Limb (tissue), 2 donors: ENCODE measurements around the gene ZC3H12A.

Experiments
- DNase-seq, 2 donors: peaks; one replicate each; pipeline ENCODE4 v3.0.0-alpha.2; 2016; ENCODE audit errors: extremely low spot score in 2 of 2

Gene ZC3H12A

GRCh38 chr1:37453647-37454046, 20.7 kb upstream of the ZC3H12A start:
- DNase-seq: no peak

DNA sequence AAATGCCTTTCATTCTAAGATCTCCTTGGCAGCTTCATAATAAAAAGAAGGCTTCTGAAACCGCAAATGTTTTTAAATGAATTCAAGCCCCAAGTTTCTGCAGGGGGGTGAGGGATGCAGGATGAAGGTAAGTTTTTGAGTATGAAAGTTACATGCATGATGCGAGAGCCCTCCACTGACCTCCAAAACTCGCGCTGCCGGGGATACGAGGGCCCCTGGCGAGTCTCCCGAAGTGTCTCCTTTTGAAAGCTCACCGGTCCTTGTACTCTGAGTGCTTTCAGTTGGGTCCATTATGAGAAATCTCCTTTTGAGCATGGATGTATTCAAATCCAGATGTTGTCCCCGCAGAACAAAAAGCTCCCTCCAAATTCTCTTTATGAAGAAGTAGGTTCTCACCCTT, 18.9 kb upstream of the ZC3H12A start:
- DNase-seq: no peak

GRCh38 chr1:37456614-37457013, 17.8 kb upstream of the ZC3H12A start:
- DNase-seq: no peak

DNA sequence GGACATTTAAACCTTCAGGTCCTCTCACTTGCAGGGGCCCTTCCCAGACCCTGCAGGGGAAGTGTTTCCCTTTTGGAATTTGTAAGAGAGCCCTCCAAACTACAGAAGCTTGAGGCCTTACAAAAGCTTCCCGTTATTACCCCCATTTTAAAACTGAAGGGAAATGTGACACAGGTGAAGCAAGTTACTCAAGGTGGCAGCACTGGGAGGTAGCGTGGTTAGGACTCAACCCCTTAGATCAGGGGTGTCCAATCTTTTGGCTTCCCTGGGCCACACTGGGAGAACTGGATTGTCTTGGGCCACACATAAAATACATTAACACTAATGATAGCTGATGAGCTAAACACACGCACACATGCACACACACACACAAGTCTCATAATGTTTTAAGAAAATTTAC, 15.8 kb upstream of the ZC3H12A start:
- DNase-seq: no peak

DNA sequence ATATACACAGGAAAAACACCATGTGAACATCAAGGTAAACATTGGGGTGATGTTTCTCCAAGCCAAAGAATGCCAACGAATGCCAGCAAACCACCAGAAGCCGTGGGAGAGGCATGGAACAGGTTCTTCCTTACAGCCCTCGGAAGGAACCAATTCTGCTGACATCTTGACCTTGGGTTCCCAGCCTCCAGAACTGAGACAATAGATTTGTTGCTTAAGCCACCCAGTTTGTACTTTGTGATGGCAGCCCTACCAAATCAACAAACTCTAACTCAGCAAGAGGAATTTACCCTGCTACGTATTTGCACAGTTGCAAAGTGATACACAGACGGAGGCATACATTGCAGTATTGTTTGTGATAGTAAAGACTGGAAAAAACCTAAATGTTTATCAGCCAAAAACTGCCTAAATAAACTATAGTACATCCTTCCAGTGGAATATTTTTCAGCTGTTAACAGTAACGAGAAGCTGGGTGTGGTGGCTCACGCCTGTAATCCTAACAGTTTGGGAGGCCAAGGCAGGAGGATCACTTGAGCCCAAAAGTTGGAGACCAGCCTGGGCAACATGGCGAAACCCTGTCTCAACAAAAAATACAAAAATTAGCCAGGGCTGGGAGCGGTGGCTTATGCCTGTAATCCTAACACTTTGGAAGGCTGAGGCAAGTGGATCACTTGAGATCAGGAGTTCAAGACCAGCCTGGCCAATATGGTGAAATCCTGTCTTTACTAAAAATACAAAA, 12.5 kb upstream of the ZC3H12A start:
- DNase-seq: no peak

- no peak for DNase-seq
These were observed 9.9 kb upstream of the ZC3H12A start for GRCh38 chr1:37464443-37464842.

DNA sequence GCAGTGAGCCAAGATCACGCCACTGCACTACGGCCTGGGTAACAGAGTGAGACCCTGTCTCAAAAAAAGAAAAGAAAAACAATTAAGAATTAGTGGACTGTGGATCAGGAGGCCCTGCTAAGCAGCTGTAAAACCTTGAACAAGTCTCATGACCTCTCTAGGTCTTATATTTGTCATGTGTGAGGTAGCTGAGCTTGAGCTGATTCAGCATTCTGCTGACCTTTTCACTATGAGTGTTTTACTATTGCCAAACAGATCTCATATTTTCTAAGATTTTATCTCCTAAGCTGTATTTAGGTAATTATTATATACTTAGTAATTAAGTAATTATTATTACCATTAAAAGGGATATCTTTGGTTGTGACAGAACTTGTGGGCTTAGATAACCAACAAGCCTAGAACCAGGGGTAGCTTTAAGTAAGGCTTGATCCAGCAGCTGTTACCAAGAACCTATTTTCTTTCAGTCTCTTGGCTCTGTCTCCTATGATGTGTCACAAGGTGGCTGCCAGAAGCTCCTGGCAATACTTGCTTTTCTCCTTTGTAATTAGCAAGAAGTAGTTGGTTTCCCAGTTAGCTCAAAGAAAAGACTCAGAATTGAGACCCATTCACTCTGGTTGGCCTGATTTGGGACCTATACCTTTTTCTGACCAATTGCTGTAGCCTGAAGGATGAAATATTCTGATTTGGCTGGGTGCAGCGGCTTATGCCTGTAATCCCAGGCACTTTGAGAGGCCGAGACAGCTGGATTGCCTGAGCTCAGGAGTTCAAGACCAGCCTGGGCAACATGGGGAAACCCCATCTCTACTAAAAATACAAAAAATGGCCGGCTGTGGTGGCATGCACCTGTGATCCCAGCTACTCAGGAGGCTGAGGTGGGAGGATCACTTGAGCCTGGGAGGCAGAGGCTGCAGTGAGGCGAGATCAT, 8.5 kb upstream of the ZC3H12A start:
- DNase-seq: no peak

DNA sequence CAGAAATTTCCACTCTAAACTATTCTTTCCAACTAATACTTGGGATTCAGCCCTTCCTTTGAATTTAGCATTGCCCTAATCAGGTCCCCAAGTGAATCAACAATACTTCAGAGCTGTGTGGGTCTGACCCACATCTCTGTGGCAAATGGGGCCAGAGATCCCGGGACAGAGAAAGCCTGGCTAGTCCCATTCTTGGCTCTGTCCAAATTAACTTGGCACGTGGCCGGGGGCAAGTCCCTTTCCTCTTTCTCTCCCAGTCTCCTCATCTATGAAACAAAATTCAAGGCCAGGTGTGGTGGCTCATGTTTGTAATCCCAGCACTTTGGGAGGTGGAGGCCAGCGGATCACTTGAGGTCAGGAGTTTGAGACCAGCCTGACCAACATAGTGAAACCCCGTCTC, 6.3 kb upstream of the ZC3H12A start:
- no peak for DNase-seq

DNA sequence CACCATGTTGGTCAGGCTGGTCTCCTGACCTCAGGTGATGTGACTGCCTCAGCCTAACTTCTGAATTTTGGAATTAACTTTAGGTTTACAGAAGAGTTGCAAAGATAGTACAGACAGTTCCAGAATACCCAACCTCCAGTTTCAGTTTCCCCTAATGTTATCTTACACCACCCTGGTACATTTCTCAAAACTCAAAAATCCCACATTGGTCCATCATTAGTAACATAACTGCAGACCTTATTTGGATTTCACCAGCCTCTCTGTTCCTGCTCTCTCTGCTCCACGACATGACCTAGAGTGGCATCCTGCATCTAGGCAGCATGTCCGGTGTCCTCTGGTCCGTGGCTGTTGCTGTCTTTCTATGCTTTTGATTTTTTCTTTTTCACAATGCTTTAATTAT, 5.0 kb upstream of the ZC3H12A start:
- DNase-seq: no peak

GRCh38 chr1:37471345-37472231, 2.8 kb upstream of the ZC3H12A start:
- DNase-seq: no peak

DNA sequence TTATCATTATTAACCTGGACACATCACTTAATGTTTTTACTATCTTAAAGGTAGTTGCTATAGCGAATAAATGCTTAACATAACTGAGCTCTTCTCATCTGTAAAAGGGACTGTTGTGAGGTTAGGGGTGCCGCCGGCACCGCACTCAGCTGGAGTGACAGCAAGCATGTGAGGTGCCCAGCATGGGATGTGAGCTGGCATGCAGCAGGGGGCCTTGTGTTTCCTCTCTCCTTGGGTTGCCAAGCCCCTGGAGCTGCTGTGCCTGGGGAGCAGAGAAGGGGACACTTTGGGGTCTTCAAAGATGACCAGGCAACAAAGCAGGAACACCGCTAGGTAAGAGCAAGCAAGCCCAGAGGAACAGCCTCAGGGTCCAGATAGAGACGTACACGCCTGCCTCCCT, 2.1 kb upstream of the ZC3H12A start:
- no peak for DNase-seq

GRCh38 chr1:37472994-37473393, 1.4 kb upstream of the ZC3H12A start:
- no peak for DNase-seq

- DNase-seq: no peak
These were observed 842 bp upstream of the ZC3H12A start for GRCh38 chr1:37473431-37474045.

DNA sequence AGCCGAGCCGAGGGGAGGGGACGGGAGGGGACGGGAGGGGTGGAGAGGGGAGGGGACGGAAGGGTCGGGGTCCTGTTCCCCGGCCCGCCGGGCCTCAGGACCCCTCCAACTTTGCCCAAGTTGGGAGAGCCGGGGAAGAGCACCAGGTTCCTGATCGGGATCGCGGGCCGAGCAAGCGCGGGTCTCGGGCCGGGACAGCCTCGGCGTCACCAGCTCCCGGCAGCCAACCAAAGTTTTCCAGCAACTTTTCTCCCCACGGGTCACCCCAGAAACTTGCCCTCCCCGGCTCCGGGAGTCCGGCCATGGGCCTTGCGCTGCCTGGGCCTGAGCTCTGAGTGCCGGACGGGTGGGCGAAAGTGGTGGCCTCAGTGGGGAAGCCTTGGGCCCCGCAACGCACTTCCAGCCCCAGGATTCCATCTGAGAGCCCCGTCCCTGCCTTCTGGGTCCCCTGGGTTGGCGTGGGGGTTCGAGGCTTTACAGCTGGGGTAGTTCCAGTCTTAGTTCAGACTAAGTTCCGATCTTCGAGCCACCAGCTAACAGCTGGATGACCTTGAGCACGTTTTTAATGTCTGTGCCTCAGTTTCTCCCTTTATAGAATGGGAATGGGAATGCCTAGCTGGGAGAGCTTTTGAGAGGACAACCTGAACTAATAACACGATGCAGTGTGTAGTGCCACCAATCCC, 458 bp downstream of the ZC3H12A start:
- DNase-seq: no peak

DNA sequence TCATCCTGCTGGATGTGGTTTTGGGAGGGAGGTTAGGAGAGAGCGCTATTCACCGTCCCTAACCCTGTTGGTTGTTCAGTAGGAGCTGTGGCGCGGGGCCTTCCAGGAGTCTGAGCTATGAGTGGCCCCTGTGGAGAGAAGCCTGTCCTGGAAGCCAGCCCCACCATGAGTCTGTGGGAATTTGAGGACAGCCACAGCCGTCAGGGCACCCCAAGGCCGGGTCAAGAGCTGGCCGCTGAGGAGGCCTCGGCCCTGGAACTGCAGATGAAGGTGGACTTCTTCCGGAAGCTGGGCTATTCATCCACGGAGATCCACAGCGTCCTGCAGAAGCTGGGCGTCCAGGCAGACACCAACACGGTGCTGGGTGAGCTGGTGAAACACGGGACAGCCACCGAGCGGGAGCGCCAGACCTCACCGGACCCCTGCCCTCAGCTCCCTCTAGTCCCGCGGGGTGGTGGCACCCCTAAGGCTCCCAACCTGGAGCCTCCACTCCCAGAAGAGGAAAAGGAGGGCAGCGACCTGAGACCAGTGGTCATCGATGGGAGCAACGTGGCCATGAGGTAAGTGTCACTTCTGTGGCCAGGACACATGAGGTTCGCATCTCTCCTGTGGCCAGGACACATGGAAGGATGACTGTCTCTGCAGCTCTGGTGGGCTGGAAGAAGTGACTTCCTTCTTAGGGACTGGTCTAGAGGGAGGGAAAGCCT, 1.2 kb downstream of the ZC3H12A start:
- DNase-seq: no peak

DNA sequence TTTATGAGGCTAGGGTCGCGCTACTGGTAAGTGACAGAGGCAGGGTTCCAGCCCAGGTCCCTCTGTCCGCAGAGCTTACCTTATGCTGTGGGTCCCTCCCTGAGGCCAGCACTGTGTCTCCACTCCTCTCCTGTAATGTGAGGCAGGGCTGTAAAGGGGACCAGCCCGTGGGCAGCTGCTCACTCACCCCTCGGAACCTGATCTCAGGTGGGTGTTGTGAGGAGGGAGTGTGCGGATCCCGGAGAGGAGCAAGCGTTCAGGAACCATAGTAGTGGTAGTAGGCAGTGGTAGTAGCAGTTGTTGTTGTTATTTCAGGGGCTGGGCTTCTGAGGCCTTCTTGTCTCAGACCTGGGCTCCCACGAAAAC, 1.7 kb downstream of the ZC3H12A start:
- no peak for DNase-seq

DNA sequence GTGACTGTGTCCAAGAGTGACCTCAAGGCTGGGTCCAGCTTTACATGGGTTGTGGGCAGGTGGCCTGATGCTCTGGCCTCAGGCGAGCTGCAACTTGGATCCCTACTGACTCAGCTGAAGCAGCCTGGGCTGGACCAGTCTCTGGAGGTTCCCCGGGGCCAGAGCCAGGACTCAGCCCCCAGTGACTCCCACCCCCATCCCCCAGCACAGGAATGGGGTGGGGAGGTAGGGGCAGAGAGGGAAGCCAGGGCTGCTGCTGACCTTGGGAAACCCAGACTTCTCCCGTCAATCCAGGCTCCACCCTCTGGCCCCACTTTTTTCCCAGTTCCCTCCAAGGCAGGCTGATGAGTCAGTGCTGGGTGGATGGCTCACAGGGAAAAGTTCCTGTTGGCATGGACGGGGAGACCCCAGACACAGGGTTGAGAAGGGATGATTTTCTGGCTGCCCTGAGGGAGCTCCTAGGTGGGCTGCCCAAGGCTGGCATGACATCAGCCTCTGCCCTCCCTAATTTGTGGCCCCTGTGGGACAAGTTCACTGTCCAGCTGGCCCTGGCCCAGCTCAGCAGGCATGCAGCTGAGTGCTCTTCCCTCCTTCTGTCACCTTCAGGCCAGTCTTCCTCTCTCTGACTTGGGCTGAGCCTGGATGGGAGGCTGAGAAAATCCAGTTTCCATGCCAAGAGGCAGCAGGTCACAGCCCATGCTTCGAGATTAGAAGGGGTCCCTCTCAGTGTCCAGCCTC, 2.2 kb downstream of the ZC3H12A start:
- DNase-seq: no peak

- DNase-seq: no peak
These were observed 3.0 kb downstream of the ZC3H12A start for GRCh38 chr1:37477198-37477931.

GRCh38 chr1:37477946-37478345, 3.6 kb downstream of the ZC3H12A start:
- DNase-seq: no peak
